HG03159 (cell line): Measurements from ENCODE around the gene KCTD11.

Source experiments
- ATAC-seq: cut with Tn5 transposase; IDR thresholded peaks from one replicate; pipeline ENCODE4 v1.9.1; 2021; ENCODE audit warnings: mild to moderate bottlenecking, moderate library complexity; ENCODE audit not compliant: unreplicated experiment

Gene KCTD11

DNA sequence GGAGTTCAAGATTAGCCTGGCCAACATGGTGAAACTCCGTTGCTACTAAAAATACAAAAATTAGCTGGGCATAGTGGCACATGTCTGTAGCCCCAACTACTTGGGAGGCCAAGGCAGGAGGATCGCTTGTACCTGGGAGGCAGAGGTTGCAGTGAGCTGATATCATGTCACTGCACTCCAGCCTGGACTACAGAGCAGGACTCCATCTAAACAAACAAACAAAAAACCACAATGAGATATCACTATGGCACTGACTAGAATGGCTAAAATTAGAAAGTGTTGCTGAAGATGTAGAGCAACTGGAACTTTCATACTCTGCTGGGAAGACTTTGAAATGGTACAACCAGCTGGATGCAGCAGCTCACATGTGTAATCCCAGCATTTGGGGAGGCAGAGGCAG is 22.4 kb downstream of the KCTD11 start:
- ATAC-seq = no peak

DNA sequence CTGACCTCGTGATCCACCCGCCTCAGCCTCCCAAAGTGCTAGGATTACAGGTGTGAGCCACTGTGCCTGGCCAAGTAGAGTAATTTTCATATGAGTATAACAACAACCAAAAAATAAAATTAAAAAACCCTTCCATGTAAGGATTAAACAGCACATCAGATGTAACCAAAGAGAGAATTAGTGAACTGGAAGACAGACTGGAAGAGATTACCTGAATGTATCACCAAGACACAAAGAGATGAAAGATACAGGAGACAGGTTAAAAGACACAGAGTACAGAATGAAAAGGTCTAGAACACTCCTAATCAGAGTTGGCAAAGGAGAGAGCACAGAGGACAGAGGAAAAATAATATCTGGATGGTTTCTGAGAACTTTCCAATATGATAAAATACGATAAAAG is 27.2 kb downstream of the KCTD11 start:
- ATAC-seq = no peak

GRCh38 chr17:7380321-7380720 is 28.4 kb downstream of the KCTD11 start:
- no peak for ATAC-seq

GRCh38 chr17:7380855-7381683 is 29.1 kb downstream of the KCTD11 start, which contains the start of gene TNK1:
TNK1 (plus strand) TSS chr17:7381089; CDS start chr17:7382927, 1,838 bp downstream.
- ATAC-seq = no peak

DNA sequence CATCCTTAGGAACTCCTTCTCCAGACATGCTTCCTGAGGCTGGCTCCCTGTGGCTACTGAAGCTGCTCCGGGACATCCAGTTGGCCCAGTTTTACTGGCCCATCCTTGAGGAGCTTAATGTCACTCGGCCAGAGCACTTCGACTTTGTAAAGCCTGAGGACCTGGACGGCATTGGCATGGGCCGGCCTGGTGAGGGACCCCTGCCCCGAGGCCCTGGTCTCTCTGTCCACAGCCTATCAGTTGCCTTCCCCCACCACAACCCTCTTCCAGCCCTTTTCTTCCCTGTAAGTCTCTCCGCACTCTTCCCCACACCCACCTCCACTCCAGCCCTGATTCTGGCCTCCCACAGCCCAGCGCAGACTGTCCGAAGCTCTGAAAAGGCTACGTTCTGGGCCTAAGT is 30.9 kb downstream of the KCTD11 start:
- ATAC-seq = no peak

GRCh38 chr17:7383371-7383741 is 31.4 kb downstream of the KCTD11 start:
- no peak for ATAC-seq

DNA sequence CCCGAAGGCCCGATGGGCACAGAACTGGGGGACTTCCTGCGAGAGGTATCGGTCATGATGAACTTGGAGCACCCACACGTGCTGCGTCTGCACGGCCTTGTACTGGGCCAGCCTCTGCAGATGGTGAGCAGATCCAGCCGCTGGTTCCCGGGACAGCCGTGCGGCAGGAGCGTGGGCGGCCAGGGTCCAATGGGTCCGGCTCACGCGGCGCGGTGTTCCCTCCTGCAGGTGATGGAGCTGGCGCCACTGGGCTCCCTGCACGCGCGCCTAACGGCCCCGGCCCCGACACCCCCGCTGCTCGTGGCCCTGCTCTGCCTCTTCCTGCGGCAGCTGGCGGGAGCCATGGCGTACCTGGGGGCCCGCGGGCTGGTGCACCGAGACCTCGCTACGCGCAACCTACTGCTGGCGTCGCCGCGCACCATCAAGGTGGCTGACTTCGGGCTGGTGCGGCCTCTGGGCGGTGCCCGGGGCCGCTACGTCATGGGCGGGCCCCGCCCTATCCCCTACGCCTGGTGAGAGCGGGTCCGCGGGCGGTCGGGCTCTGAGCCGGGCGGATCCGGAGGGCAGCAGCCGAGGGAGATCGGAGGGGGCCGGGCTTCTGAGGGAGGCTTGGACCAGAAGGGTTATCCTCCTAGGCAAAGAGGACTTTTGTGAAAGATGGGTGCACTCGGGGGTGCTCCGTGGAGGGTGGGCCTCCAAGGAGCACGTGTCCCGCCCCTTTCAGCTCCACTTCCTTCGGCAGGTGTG is 32.0 kb downstream of the KCTD11 start:
- peak; percentile 50 for ATAC-seq

DNA sequence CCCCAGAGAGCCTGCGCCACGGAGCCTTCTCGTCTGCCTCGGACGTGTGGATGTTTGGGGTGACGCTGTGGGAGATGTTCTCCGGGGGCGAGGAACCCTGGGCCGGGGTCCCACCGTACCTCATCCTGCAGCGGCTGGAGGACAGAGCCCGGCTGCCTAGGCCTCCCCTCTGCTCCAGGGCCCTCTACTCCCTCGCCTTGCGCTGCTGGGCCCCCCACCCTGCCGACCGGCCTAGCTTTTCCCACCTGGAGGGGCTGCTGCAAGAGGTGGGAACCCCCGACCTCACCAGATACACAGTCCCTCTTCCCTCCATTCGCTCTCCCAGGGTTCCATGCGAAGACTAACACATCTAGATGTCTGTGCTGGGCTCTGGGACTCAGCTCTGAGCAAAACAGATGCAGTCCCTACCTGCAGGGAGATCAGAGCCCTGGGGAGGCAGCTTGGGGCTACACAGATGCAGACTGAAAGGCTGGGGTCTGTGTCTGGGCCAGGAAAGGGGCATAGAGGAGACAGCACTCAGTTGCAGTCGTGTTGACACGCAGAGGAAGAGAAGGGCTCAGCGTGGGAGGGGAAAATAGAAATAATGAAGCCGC is 32.6 kb downstream of the KCTD11 start:
- ATAC-seq = no peak

GRCh38 chr17:7388856-7389255 is 36.9 kb downstream of the KCTD11 start:
- ATAC-seq = no peak

- ATAC-seq = no peak
Observed at GRCh38 chr17:7389924-7390910, 38.3 kb downstream of the KCTD11 start.

- no peak for ATAC-seq
Observed at GRCh38 chr17:7391307-7391706, 39.3 kb downstream of the KCTD11 start.

GRCh38 chr17:7392696-7393612 is 41.0 kb downstream of the KCTD11 start:
- ATAC-seq = no peak

- ATAC-seq = peak; percentile 36
Observed at GRCh38 chr17:7393613-7394451, 41.9 kb downstream of the KCTD11 start.

DNA sequence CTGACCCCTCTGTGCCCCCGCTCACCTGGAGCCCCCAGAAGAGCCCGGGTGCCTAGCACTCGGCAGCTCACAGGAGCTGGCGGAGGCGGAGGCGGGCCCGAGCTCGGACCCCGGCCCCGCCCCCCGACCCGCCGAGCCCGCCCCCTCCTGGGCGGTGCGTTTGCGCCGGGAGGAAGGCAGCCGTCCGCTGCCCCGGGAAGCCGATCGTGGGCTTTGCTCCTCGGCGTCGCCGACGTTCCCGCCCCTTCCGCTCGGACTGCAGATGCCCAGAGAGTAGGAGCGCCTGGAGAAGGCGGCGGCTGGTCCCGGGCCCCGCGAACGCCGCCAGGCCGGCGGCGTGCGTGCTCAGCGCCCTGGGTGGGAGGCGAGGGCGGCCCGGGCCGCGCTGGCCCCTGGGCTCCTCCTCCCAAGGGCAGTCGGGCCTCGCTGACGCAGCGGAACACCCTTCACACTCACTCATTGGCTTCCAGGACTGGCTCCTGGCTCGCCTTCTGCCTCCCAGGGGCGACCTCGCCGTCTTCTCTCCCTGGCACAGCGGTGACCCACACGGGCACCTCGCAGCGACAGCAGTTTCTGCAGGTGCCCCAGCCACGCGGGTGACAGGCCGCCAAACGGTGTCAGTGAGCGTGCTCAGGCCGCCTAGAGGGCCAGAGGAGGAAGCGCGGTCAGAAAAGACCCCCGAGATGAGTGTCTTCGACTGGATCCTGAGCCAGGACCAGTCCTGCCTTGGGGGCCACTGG is 42.7 kb downstream of the KCTD11 start, which contains the start of gene PLSCR3:
Gene PLSCR3 (minus strand): TSS at position 74 of the 740 bp plus-strand sequence. CDS start 415 bp downstream, outside the sequence.
- peak; percentile 69 for ATAC-seq

- no peak for ATAC-seq
Observed at GRCh38 chr17:7396147-7396546, 44.2 kb downstream of the KCTD11 start.

DNA sequence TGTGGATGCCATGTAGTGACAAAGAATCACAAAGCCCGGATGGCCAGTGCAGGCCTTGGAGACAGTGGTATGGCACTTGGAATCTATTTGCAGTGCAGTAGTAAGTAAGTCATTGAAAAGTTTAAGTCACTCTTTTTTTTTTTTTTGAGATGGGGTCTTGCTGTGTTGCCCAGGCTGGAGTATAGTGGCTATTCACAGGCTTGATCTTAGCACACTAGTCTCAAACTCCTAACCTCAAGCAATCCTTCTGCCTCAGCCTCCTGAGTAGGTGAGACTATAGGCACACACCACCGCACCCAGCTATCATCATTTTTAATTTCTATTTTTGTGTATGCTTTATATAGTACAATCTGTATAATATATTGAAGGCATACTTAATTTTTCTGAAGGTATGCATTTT is 46.6 kb downstream of the KCTD11 start:
- ATAC-seq = no peak

DNA sequence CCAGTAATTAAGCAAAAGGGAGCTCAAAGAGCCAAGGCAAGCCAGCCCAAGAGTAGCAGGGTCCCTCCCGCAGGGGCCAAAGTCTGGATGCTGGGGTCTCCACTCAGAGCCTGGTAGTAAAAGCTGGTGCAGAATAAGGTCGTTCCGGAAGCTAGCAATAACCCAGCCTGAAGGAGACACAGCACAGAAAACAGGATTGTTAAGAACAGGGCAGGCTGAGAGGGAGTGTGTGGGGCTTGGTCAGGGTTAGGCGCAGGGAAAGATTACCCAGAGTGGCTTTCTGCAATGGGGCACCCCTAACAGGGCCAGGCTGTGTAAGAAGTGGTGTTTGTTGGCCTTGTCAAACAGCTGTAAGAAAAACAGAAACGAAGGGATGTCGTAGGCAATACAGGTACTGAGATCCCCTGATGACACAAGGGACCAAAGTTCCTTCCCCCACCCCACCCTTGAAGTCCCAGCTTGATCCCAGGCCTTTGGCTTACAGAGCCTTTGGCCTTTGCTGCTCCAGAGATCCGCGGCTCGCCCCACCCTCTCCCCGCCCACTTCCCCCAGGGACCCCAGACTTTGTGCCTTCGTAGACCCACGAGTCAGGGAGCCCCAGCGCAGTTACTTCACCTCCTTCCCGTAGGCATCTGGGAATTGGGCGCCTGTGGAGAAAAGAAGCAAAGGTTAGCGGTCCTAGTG is 51.2 kb downstream of the KCTD11 start:
- ATAC-seq = no peak

DNA sequence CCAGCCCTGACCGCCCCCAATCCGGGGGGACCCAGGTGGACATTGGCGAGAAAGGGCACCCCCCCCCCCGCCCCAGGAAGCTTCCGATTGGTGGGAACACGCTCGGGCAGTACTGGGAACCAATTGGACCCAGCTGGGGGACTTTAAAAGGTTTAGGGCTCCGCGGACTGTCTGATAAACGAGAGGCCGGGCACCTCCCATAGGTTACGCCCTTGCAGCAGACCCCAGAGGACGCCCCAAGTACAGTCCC is 51.7 kb downstream of the KCTD11 start:
- no peak for ATAC-seq
